ENCODE measurements around the gene MTHFSD.

GRCh38 chr16:86591270-86591669, 36.2 kb upstream of the MTHFSD start:
- no peak for TF ChIP-seq ERG (CRISPR knock-in tag; IDR thresholded peaks at IDR 0.05)
- no peak for TF ChIP-seq HMGA2 (CRISPR knock-in tag; IDR thresholded peaks at IDR 0.05)
- no peak for TF ChIP-seq CTCF (IDR thresholded peaks at IDR 0.05)
- TF ChIP-seq NFE2L1 (CRISPR knock-in tag; IDR thresholded peaks at IDR 0.05), result no peak
- TF ChIP-seq NR3C1 (CRISPR knock-in tag; conservative IDR thresholded peaks at IDR 0.05; ENCODE audit: low read depth), result no peak
- no peak for TF ChIP-seq CBFB (CRISPR knock-in tag; IDR thresholded peaks at IDR 0.05; ENCODE audit: low read depth)
- TF ChIP-seq, protein P1, sequence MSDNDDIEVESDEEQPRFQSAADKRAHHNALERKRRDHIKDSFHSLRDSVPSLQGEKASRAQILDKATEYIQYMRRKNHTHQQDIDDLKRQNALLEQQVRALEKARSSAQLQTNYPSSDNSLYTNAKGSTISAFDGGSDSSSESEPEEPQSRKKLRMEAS (CRISPR knock-in tag; IDR thresholded peaks at IDR 0.05), result no peak
- no peak for TF ChIP-seq FOXP1 (CRISPR knock-in tag; IDR thresholded peaks at IDR 0.05; ENCODE audit: borderline replicate concordance)
- TF ChIP-seq ARID4B (CRISPR knock-in tag; IDR thresholded peaks at IDR 0.05; ENCODE audit: borderline replicate concordance), result no peak

Data from WTC11 (cell line).